ENCODE results near the gene UNC45A. TPM values are rescaled to one million over a fixed set of nuclear protein-coding genes. Genes with fewer than 3 reads are reported as not detected.

Gene UNC45A
- total RNA-seq, 1 donor from 2014 or later, result 50.1 TPM

- peak overlapping the region; percentile 100 for H3K4me3 ChIP-seq (ENCODE audit: low read depth, low read length)
- no peaks in the 10 kb centered on the region for H3K27me3 ChIP-seq (ENCODE audit: control insufficient read depth, insufficient read depth, low read length)
- no peaks in the 10 kb centered on the region for H3K36me3 ChIP-seq (ENCODE audit: control insufficient read depth, insufficient read depth, low read length)
- no peak for DNase-seq (ENCODE audit: low read depth)
- TF ChIP-seq CTCF (IDR thresholded peaks at IDR 0.05; ENCODE audit: insufficient read depth, low read length, poor library complexity, severe bottlenecking), result no peak
Observed at GRCh38 chr15:90994059-90994416, 59.0 kb downstream of the UNC45A start.

DNA sequence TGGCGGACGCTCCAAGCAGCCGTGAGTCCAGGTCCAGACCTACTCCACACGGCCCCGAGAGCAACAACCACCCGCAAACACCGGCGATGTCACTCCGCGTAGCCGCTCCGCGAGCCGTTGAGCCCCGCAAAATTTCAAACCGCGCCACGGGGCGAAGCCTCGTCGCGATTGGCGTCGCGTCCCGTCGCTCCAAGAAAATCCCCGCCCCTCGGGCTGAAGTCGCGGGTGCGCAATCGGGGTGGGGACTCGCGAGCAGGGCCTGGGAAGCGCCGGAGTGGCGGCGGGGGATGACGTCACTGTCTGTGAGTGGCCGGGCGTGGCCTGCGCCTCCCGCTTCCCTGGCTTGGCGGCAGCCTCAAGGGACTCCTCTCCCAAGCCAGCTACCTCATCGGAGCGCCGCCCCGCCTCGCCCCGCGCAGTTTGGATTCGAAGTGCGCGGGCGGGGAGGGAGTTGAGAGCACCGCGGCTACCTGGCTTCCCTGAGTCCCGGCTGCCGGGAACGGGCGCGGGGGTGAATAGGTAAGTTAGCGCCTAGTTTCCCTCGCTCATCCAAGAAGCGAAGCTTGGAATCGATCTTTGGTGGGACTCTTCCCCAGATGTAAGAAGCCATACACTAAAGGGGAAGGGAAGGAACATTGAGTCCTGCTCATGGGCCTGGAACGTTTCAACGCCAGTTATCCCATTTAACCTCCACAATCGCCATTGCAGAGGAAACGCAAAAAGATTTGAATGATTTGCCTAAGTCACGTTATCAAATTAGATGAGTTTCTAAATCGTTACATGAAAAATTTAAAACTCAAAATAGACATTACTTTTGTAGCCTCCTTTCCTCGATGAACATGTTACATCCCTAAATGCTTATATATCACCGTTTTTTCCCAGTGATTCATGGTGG is 59.6 kb downstream of the UNC45A start, which contains the start of gene PRC1:
PRC1 (minus strand) TSS at position 119 of the 895 bp plus-strand sequence; CDS start at position 1, 118 bp downstream.
- peak within 1 kb of the TSS; percentile 100 for H3K4me3 ChIP-seq (ENCODE audit: low read depth, low read length)
- TF ChIP-seq CTCF (IDR thresholded peaks at IDR 0.05; ENCODE audit: insufficient read depth, low read length, poor library complexity, severe bottlenecking), result no peak
- H3K27me3 ChIP-seq (ENCODE audit: control insufficient read depth, insufficient read depth, low read length), result no peaks in the 10 kb centered on the region
- DNase-seq (ENCODE audit: low read depth), result peak; percentile 83
- no peaks in the 10 kb centered on the region for H3K36me3 ChIP-seq (ENCODE audit: control insufficient read depth, insufficient read depth, low read length)

DNA sequence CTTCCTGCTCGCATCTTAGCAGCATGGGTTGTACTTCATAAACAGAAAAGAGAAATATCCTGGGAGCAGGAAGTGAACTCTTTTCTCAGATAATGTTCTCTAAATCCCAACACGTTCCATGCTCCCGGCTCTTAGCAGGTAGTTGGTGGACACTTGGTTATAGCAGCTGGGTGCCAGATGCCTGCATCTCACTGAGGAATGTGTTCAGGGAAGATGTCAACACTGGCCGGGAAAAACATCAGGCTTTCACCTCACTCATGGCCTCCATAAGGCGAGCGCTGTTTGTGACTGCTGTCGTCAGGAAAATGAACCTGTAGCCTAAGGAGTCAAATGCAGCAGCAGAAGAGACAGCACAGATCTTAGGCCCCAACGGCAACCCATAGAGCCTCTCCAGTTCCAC is 63.7 kb downstream of the UNC45A start:
- H3K27me3 ChIP-seq (ENCODE audit: control insufficient read depth, insufficient read depth, low read length), result no peaks in the 10 kb centered on the region
- H3K4me3 ChIP-seq (ENCODE audit: low read depth, low read length), result no peak overlapping the region
- no peaks in the 10 kb centered on the region for H3K36me3 ChIP-seq (ENCODE audit: control insufficient read depth, insufficient read depth, low read length)
- DNase-seq (ENCODE audit: low read depth), result no peak
- no peak for TF ChIP-seq CTCF (IDR thresholded peaks at IDR 0.05; ENCODE audit: insufficient read depth, low read length, poor library complexity, severe bottlenecking)

GRCh38 chr15:91001209-91001608 is 66.1 kb downstream of the UNC45A start:
- Histone ChIP-seq H3K36me3 (ENCODE audit: control insufficient read depth, insufficient read depth, low read length) (no peaks in the 10 kb centered on the region), H3K4me3 (ENCODE audit: low read depth, low read length) (no peak overlapping the region), H3K27me3 (ENCODE audit: control insufficient read depth, insufficient read depth, low read length) (no peaks in the 10 kb centered on the region)
- TF ChIP-seq CTCF (IDR thresholded peaks at IDR 0.05; ENCODE audit: insufficient read depth, low read length, poor library complexity, severe bottlenecking), result no peak
- no peak for DNase-seq (ENCODE audit: low read depth)

Other genes starting within 250 kb of the UNC45A start
- gene BLM, start 217.9 kb upstream of the UNC45A start, total RNA-seq, result 5.0 and 5.6 TPM in 2 replicates
- gene FURIN, start 66.7 kb upstream of the UNC45A start, total RNA-seq, result 103 and 124 TPM in 2 replicates
- 15.1 and 15.6 TPM in 2 replicates for gene FES, start 50.8 kb upstream of the UNC45A start, total RNA-seq
- 31.1 and 33.3 TPM in 2 replicates for gene MAN2A2, start 32.0 kb upstream of the UNC45A start, total RNA-seq
- gene HDDC3, start 2.7 kb upstream of the UNC45A start, total RNA-seq, result 20.0 and 24.4 TPM in 2 replicates
- gene RCCD1, start 19.6 kb downstream of the UNC45A start, total RNA-seq, result 8.9 and 12.5 TPM in 2 replicates
- 17.0 and 30.0 TPM in 2 replicates for gene PRC1, start 59.2 kb downstream of the UNC45A start, total RNA-seq
- 15.5 and 19.7 TPM in 2 replicates for gene VPS33B, start 87.3 kb downstream of the UNC45A start, total RNA-seq
- gene SV2B, start 165.0 kb downstream of the UNC45A start, total RNA-seq, result 1.8 and 3.3 TPM in 2 replicates